Activated CD8-positive, alpha-beta memory T cell treated with anti-CD3 and anti-CD28 coated beads, Interleukin-2, amount 50 U/mL, for 24 hours (primary cell): ENCODE data around the gene AGO1.
"Not testable (repeated sequence)": the region's sequence is repeated elsewhere in the genome, so short reads cannot be mapped to it uniquely, and the experiment has no call there.

Experiments
- DNase-seq: peaks from one replicate; pipeline ENCODE4 v3.0.0-alpha.2; 2020; ENCODE audit errors: extremely low read depth

The AGO1 gene

DNA sequence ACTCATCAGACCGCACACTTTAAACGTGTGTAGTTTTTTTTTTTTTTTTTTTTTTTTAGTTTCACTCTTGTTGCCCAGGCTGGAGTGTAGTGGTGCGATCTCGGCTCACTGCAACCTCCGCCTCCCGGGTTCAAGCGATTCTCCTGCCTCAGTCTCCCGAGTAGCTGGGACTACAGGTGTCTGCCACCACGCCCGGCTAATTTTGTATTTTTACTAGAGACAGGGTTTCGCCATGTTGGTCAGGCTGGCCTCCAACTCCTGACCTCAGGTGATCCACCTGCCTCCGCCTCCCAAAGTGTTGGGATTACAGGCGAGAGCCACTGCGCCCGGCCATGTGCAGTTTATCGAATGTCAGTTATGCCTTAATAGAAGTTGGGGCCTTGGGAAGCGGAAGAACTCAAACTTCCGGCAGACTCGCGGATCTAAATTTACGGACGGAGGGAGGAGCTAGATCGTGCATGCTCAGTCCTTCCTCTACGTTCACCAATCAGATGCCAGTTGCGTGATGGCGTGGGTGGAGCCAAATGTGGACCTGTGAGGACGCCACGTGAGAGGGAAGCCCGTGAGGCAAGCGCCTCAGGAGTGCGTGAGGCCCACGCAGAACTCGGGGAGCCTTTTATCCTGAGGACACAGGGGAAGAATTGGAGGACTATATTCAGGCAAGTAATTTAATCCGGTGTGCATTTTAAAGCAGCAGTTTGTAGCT lies 13.6 kb upstream of the AGO1 start:
- not testable (repeated sequence) for DNase-seq

DNA sequence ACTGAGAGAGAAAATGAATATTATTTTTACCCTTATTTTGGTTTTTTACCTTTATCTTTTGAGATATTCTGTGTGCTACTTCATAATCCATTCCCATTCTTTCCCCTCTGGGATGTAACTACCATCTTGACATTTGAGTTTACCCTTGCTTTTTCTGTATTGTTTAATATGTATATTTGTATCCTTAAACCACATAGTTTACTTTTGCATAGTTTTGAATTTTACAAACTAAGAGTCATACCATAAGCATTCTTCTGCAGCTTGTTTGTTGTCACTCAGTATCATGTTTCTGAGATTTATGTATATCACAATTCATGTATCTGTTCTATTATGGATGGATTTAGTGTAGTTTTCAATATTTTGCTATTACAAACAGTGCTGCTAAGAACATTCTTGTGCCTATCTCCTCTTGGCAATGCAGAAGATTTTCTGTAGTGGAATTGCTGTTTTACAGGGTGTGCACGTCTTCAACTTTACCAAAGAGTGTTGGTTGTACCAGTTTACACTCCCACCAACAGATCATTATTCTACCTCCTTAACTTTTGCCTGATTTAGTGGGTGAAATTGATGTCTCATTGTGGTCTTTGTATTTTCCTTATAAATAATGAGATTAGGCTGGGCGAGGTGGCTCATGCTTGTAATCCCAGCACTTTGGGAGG lies 12.2 kb upstream of the AGO1 start:
- DNase-seq = no peak

DNA sequence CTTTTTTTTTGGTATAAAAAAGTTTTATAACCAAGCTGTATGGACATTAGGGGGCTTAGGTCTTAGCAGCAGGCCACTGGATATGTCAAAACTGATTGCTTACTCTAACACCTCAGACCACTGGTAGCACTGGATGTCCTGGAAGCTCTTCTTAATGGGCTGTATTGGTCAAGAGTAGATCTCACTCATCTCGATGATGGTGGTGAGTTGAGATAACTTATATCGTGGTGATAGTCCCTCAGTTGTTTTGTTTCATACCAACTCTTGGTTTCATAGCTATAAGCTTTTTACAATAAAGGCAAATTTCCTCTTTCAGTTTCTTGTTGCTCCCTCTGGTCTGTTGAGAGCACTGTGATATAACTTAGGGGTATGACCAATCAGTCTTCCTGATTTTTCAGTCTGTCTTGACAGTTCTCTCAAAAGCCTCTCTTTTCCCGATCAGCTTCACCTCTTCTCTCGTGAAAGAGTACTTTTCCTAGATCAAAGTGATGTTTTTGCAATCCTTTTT lies 9.7 kb upstream of the AGO1 start:
- DNase-seq = no peak

DNA sequence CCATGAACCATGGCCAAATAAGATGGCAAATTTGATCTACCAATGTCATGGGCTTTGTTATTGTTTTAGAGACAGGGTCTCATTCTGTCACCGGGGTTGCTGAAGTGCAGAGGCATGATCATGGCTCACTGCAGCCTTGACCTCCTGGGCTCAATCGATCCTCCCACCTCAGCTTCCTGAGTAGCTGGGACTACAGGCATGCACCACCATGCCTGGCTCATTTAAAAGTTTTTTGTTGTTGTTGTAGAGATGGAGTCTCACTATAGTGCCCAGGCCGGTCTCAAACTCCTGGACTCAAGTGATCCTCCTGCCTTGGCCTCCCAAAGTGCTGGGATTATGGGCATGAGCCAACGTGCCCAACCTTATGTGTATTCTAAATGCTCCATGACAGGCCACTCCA lies 8.9 kb upstream of the AGO1 start:
- DNase-seq = not testable (repeated sequence)

DNA sequence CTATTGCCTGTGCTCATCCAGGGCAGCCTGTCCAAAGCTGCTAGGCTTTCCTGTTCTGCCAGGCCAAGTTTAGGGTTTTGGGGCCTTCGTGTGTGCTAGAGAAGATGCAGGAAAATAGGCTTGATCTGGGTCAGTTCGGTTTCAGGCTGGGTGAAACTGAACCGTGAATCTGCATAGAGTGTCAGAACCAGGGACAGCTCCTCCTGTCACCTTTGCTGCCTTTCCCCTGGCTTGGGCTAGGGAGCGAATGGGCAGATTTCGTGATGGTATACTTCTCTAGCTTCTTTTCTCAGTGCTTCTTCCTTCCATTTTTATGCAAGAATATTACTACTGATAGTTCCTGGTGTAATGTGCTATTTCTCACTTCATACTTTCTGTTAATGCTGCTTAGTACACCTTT lies 6.0 kb upstream of the AGO1 start:
- DNase-seq = no peak

DNA sequence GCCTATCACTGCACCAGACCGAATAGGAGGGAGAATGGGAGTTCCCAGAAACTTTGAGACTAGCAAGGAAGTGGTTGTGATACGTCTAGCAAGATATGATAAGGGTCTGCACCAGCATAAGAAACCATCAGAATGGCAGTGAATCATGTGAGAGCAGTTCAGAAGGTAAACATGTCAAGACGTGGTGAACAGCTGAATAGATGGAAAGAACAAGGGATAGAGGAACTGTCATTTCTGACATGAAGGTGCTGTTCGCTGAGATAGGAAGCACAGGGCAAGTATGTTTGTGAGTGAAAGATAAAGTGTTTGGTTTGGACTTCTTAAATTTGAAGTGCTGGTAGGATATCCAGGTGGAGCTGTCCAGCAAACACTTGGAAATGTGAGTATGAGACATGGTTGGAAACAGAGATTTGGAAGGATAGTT lies 1.1 kb upstream of the AGO1 start:
- no peak for DNase-seq

DNA sequence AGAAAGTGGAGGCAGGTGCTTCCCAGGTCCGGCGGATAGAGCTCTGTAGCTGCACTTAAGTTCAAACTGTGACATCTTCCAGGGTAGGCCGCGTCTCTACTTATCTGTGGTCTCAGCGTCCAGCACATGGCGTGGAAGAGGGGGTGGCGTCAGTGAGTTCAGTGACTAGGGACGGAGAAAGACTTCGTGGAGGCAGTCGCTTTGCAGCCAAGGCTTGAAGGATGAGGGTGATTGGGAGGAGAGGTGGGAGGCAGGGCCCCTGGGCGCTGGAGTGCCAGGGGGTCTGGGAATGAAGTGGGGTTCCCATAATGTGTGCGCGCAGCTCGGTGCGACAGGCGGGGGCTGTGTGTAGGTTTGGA lies 444 bp upstream of the AGO1 start:
- DNase-seq = no peak

DNA sequence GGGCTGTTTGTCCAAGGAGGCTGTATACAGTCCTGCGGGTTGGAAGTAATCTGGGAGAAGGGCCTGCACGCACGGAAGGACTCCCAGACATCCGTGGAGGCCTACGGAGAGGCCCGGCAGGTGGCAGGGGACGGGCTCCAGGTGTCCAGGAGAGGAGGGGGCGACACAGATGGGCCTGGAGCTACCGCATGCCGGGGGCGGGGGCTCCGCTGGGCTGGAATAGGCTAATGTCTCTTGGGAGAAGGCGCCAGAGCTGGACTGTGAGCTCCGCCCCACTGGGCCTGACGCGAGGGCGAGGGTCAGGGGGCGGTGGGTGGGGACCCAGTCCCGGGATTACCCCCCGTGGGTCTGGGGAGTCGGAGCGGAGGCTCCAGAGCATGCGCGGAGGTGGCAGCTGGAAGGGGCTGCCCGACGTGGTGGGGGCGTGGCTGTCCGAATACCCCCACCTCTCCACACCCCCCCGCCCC lies 659 bp downstream of the AGO1 start:
- DNase-seq = peak; percentile 10

DNA sequence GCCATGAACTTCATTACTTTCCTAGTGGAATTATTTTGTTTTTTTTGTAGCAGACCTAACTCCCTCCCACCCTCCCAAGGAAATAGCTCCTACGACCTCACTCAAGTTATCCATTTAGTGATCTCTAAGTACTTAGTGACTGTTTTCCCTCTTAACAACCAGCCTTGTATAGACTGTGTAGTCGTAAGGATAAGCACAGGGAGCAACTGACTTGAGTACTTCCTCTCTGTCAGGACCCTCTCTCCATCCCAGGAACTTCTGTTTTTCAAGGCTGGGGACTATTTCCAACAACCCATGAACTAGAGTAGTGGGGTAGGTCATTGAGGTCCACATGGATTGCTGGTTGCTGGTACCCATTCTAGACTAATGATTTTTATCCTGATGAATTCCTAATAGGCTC lies 1.9 kb downstream of the AGO1 start:
- no peak for DNase-seq

DNA sequence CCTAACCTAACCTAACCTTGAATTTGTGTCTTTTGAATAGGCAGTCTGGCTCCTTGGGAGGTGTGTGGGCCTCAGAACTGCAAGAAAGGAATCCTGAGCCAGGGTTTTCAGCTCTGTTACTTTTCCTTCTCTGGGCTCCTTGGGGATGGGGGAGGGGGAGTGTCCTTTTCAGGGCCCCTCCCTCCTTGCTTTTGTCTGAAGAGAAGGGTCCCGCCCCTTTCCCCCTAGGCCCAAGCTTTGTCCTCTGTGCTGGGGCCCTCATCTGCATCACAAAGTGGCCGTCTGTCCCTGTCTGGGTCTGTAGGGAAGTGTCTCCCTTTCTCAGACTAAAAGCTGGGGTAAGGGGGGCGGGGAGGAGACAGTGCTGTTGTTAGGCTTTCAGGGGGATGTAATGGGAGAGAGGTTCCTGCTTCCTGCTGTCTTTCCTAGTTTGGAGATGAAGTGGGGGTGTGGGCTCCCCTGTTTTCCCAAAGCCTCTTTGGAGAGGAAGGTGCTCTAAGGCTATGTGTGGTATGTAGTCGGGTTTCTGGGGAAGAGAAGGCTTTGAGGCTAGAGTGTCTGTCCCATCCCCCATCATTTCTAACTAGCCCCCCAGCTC lies 3.1 kb downstream of the AGO1 start:
- no peak for DNase-seq

DNA sequence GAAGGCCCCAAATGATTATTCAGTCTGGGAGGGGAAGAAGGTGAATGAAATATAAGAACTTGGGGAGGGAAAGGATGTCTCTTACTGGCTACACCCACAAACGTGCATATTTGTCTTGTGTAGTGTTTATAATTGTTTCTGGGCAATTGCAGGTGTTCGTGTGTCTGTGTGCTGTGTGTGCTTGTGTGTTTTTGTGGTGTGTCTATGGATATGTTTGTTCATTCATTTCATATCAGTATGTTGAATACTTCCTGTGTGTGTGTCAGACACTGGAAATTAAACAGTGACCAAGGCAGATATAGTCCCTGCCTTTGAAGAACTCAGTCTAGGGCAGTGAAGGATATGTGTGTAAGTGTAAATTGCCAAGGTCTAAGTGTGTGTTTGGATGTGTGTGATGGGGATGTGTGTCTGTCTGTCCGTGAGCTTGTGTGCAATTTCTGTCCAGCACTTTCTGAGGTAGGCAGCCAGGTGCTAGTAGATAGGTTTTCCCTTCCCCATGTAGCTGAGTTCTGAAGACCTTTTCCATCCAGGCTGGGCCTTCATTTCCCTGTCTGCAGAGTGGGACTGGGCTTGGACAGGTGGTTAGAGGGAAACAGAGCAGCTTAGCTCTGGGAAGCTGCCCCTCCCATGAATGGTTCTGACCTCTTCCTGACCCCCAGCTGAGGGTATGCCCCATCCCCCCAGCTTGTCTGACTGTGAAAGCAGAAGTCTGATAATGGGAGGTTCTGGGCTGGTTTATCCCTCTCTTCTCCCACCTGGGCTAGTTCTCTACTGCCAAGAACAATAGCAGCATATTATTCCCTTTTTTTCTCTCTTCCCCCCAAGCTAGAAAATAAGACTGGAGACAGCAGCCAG lies 3.8 kb downstream of the AGO1 start:
- DNase-seq = no peak

DNA sequence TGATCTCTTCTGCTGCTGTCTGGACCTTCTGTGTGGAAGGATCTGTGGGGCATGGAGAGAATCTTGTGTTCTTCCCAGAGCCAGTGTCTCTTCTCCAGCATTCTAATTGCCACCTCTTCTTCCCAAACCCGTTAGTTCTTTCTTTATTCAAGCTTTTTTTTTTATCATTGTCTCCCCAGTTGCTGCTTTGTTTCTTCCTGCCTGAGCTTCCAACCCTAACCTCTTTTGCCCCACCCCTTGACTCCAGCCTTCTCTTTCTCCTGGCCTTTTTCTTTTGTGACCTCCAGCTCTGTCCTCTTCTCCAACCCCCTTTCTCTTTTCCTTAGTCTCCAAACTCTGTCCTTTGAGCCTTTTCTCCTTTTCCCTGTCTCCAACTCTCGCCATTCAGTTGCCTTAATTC lies 4.5 kb downstream of the AGO1 start:
- DNase-seq = no peak

DNA sequence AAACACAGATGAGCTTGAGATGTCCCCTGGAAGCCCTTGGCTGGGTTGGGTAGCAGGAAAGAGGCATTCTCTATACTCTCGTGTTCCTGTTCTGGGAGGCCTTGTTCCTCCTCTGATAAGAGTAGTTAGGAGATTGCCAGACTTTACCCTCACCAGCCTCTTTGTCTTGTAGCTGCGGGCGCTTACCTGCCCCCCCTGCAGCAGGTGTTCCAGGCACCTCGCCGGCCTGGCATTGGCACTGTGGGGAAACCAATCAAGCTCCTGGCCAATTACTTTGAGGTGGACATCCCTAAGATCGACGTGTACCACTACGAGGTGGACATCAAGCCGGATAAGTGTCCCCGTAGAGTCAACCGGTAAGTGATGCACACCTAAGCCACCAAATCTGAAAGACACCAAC lies 5.2 kb downstream of the AGO1 start:
- no peak for DNase-seq

DNA sequence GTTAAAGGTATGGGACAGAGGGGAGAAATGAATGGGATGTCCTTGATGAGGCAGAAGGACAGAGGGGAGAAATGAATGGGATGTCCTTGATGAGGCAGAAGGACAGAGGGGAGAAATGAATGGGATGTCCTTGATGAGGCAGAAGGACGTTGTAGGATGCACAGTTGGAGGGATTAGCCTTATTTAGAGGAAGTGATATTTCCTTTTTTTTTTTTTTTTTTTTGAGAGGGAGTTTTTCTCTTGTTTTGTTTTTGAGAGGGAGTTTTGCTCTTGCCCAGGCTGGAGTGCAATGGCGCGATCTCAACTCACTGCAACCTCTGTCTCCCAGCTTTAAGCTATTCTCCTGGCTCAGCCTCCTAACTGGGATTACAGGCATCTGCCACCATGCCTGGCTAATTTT lies 6.0 kb downstream of the AGO1 start:
- not testable (repeated sequence) for DNase-seq

DNA sequence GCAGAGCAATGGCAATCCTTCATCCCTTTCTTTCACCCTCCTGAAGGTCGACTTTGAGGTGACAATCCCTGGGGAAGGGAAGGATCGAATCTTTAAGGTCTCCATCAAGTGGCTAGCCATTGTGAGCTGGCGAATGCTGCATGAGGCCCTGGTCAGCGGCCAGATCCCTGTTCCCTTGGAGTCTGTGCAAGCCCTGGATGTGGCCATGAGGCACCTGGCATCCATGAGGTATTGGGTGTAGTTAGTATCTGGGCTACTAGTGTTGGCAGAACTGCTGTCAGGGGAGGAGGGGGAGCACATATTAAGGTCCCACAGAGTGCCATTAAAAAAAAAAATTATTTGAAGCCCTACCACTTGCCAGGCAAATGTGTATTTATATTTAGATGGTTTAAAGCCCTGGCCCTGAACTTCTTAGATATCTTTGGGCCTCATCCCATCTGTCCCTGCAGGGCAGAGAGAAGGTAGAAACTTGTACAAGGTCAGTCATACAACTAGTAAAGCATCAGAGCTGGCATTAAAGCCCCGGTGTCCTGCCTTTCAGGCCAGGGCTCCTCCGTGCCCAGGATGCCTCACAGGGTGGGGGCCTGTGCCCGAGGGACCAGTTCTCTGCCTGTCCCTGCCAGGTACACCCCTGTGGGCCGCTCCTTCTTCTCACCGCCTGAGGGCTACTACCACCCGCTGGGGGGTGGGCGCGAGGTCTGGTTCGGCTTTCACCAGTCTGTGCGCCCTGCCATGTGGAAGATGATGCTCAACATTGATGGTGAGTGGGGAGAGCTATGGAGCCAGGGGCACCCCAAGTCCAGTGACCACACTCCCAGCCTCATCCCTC lies 10.3 kb downstream of the AGO1 start:
- no peak for DNase-seq

DNA sequence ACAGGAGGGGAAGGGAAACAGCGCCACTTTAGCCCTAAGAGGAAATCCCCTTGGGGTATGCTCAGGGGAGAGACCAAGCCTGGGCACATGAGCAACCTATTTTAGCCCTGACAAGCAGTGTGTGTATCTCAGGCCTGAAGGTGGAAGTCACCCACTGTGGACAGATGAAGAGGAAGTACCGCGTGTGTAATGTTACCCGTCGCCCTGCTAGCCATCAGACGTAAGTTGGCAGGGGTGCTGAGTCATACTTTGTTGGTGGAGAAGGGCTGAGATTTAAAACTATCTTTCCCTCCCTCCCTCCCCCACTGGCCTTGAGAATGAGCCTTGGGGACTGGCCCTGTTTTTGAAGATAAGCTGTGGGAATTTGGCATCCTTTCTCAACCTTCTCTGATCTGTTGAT lies 11.2 kb downstream of the AGO1 start:
- DNase-seq = no peak

DNA sequence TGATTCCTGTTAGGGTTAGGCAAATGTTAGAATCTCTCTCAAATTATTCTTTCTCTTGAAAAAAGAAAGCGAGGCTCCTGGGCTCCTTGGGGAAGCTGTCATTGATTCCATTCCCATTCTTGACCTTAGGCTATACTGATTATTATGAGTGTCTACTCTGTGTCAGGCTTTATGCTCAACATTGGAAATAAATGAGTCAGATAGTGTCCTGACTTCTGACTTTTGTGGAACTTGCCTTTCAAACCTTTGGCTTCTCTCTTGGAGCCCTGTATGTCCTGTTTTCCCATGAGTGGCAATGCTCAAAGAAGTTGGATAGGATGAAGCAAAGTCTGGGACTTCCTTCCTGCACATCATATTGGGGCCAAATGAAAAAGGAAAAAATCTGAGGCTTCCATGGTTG lies 11.6 kb downstream of the AGO1 start:
- DNase-seq = no peak

DNA sequence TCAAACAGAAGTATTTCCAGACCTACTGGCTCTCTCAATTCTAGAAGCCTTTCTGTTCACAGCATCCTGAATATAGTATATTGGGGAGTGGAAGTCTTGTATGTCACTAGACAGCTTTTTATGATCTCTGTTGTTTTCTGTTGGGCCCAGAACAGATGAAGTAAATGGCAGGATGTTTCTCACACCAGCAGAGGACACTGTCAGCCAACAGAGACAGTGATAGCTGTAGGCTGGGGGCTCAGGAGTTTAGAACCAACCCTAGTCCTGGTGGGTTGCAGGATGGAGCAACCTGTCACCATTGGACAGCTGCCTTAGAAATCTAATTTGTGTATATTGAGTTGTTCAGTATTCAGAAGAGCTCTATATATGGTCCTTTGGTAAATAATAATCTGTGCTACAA lies 16.9 kb downstream of the AGO1 start:
- DNase-seq = no peak

DNA sequence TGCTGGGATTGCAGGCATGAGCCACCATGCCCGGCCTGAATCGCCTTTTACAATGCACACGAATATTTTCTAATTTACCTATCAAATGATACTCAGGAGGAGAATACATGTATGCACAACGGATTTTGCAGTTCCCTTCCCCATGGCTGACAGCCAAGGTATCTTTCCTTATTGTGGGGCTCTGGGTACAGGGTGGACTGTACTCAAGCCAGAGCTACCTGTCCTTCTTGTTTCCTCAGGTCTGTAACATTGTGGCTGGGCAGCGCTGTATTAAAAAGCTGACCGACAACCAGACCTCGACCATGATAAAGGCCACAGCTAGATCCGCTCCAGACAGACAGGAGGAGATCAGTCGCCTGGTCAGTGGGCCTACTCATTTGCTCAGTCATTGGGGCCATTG lies 18.2 kb downstream of the AGO1 start:
- DNase-seq = no peak

DNA sequence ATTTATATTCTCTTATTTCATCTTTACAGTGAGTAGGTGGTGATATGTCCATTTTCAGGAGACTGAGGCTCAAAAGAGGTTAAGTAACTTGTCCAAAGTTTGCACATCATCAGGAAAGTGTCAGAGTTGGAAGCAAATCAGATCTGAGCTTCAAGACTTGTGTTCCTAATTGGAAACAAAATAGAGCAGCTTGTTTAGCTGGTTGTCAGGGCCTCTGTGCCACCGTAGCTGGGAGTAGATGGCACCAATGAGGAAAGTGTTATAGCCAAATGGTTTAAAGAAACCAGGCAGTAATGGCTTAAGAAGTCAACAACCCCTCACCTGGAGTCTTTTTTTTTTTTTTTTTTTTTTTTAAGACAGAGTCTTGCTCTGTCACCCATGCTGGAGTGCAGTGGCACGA lies 19.7 kb downstream of the AGO1 start:
- DNase-seq = no peak

DNA sequence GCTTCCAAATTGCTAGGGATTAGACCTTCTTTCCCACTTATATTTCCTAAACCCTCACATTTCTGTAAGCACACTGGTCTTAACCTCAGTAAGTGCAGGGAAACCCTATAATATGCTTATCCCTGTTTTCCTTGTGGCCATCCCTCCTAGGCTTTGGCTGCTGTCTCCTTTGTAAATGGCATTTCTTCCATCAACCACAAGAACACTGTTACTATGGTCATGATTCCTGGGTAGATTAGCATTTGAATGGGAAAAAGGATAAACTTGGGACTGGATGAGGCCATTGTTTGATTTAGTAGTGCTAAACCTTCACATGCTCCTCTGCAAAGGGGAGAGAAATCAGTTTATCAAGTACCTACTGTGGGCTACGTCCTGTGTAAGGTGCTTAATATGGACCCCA lies 31.7 kb downstream of the AGO1 start:
- no peak for DNase-seq
